IPS-NIHi7 (cell line): ENCODE measurements around the gene MAPK9.
"Not testable (repeated sequence)": the region's sequence is repeated elsewhere in the genome, so short reads cannot be mapped to it uniquely, and the experiment has no call there.

Experiments used
- DNase-seq: peaks from one replicate; pipeline ENCODE4 v3.0.0; 2012; ENCODE audit warnings: mixed read lengths; ENCODE audit errors: extremely low spot score

The MAPK9 gene

GRCh38 chr5:180326989-180327565 is 35.2 kb upstream of the MAPK9 start:
- DNase-seq: no peak

DNA sequence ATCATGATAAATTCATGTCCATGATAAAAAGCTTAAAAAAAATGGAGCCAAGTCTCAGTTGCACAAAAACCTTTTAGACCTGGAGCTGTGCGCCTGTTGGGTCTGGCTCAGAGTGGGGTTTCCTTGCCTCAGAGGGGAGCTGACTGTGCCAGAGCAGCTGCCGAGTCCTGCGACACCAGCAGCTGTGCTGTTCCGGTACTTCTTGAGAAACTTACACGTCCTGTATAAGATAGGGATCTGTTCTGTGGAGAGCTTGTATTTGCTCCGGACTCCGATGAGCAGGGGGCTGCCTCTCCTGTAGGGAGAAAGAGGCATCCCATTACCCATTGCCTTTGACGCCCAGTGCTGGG is 32.7 kb upstream of the MAPK9 start:
- DNase-seq: no peak

GRCh38 chr5:180323941-180324600 is 32.2 kb upstream of the MAPK9 start:
- no peak for DNase-seq

- DNase-seq: no peak
Measured at GRCh38 chr5:180323160-180323559, 31.3 kb upstream of the MAPK9 start.

- DNase-seq: no peak
Measured at GRCh38 chr5:180318456-180319089, 26.7 kb upstream of the MAPK9 start.

DNA sequence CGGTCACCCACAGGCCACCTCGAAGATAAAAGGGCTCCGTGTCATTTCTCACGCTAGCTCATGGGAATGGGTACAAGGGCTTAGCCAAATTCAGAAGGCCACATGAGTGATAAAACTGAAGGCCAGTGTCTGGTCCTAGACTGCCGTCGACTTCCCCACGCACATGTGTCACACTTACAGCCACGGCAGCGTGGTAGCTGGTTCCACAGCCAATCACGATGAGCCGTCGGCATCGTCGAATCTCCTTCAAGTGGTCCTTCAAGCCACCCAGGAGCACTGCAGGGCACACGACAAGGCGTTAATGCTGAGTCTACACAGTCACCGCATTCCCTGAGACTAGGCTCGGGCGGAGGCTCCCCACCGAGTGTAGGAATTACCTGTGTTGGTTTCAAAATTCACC is 24.7 kb upstream of the MAPK9 start:
- DNase-seq: no peak

DNA sequence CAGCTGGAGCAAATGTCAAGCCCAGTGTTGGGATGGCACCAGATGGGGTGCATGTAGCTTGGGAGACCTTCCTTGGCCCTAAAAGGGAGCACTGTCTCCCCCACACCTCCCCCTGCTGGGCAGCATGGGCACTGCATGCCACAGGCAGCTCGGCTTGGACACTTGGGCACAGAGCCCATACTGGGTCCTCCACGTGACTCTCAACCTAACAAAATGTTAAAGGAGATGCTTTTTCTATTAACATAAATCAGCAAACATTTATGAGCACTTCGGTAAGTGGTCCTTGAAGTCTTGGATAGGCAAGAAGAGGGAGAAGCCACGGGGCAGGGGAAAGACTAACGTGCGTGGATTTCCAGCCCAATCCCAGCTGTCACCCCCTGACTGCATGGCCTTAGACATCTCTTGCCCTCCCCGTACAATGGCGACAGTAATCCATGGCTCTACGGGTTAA is 23.9 kb upstream of the MAPK9 start:
- peak; percentile 74 for DNase-seq

GRCh38 chr5:180313677-180314505 is 22.0 kb upstream of the MAPK9 start:
- no peak for DNase-seq

- DNase-seq: no peak
Measured at GRCh38 chr5:180311216-180311615, 19.3 kb upstream of the MAPK9 start.

DNA sequence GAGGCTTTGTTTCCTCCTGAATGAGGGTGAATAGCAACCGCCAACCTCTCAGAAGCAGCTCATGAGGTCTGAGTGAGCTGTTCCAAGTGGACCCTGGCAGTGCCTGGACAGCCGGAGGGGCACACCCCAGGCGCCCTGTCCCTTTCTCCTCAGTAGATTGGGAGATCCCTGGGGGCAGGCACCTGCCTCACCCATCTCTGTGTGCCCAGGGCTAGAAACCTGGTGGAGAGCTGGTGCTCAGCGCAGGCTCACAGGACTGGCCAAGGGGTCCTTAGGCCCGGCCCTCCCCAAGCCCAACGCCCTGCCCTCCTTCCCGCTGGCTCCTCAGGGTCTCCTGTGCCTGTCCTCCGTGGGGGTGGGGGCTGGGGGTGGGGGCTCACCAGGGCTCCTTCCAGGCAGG is 14.9 kb upstream of the MAPK9 start:
- no peak for DNase-seq

DNA sequence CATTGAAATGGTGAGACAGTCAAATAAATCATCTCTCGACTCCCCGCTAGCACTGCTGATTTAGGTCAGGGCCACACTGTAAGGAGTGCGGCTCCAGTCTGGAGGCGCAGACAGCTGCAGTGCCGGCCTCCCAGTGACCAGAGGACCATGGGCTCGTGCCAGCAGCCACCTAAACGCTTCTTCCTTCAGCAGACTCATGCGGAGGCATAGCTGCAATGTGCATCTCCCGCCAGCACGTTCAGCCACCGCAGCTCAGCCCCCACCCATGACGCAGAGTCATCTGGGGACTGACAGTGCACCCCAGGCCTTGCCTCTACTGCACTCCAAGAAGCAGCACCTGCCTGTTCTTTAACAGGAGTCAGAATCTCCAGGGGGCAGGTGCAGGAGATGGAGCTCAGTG is 13.6 kb upstream of the MAPK9 start:
- DNase-seq: no peak

DNA sequence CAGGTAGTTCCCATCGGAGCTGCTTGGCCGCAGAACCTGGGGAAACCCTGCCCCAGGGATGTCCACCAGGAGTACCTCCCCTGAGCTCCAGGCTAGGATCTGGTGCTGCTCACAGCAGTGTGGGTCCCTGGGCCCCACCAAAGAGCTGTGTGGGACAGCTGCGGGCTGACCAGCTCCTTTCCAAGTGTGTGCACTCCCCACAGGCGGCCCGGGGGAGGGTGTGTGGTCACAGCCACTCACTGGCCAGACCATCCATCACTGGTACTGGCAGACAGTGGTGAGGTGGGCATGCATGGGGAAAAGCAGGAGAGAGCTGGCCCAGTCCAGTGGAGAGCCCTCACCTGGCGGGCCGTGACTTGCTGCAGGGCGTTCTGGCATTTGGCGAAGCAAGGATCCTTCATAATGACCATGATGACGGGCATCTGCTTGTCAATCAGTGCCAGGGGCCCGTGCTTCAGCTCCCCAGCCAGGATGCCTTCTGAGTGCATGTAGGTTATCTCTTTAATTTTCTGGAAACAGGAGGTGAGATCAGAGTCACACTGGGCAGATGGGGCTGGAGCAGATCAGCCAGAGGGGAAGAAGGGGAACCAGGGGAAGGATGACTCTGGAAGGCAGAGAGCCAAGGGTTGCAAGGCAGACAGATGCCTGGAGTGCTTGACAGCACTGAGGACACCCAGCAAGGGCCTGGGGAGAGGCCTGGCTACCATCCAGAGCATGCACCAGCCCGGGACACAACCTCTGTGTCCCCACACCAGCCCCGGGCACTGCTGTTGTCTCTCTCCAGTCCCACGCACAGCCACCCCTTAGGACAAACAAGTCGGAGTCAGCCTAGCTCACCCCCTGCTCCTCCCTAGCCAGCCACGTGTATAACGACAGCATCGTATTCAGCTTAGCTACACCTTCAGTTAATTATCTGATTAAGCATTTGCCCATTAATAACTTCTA is 12.8 kb upstream of the MAPK9 start:
- DNase-seq: no peak

DNA sequence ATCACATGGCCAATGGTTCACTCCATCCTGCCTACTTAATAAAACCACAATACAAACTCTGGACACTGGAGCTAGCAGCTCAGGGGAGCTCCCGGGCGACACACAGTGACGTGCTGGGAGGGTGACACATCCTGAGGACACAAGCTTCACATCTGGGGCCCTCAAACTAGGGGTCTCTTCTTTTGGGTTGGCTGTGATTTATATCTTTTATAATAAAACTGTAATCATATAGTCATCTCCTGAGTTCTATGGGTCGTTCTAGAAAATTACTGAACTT is 12.1 kb upstream of the MAPK9 start:
- no peak for DNase-seq

DNA sequence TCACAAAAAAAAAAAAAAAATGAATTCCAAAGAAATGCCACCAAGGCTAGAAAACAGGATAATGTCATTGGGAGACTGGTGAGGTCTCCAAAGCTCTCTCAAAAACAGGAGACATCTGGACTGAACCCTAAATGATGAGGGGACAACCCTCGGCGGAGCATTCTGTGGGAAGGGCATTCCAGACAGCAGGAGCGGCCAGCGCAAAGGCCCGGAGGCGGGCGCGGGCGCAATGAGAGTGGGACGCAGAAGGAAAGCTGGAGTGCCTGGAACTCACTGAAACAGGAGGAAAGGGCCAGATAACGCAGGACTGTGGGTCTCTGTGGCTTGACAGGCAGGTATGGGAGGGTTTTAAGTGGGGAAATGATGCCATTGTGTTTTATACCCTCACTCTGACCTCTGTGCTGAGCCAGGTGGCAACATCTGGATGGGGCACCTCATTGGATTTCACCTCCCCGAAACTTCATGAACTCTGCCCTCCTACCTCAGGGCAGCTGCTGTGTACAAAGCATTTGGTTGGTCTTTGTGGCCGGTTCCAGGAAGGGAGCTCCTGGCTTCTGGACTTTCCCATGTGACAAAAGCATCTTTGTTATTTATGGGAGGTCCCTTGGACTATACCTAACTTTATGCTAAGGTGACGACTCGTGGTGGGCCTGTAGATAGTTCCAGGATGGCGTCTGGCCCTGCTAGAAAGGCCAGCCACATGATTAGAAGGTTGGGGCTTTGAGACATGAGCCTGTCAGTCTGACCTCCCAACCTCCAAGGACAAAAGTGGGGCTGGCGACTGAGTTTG is 11.5 kb upstream of the MAPK9 start:
- no peak for DNase-seq

- no peak for DNase-seq
Measured at GRCh38 chr5:180302256-180302655, 10.4 kb upstream of the MAPK9 start.

DNA sequence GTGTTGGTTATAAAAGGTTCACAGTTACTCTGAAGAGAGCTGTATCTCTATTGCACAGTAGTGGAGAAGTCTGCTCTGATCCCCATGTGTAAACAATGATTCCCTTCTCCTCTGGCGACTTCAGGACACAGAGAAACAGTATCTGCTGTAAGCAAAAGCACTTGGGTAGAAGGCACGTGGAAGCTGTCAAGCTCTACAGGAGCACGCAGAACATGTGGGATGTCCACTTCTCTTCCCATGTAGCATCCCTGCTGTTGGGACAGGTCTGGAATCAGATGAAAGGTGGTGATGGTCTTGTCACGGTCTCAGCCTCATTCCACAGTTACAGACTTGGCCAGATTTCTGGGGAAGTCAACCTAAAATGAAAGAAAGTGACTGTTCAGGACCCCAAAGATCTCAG is 9.4 kb upstream of the MAPK9 start:
- DNase-seq: no peak

DNA sequence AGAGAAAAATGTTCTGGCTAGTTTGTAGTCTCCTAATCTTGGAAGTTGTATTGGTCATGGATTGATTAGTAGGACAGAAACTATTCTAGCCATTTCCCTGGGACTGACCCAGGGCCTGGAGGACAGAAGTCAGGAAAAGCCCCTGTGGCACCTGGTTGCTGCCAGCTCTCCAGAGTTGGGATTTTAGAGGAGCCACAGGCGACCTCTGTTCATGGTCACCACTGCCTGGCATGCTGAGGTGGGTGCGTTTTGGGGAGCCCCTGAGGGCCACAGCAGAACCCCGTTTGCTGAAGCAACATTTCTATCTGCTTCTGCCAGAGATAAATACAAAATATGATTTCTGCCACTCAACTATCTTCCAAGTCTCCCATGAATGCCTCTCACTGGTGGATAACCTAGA is 7.6 kb upstream of the MAPK9 start:
- DNase-seq: no peak

DNA sequence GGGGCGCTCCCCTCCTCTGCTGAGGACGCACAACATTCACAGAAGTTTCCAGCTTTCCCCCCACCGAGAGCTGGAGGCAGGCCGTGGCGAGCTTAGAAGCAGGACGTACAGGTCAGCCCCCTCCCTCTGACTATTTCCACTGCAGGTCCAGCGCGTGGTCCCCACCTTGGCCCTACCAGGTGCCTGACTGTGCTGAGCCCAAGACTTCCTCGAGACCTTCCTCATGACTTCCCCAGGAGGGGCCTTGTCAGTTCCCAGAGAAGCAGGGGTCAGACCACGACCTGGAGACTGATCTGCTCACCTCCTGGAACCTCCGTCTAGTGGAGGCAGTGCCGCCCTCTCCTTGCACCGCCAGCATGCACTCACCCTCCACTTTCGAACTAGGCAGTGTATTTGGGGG is 7.1 kb upstream of the MAPK9 start:
- DNase-seq: not testable (repeated sequence)

DNA sequence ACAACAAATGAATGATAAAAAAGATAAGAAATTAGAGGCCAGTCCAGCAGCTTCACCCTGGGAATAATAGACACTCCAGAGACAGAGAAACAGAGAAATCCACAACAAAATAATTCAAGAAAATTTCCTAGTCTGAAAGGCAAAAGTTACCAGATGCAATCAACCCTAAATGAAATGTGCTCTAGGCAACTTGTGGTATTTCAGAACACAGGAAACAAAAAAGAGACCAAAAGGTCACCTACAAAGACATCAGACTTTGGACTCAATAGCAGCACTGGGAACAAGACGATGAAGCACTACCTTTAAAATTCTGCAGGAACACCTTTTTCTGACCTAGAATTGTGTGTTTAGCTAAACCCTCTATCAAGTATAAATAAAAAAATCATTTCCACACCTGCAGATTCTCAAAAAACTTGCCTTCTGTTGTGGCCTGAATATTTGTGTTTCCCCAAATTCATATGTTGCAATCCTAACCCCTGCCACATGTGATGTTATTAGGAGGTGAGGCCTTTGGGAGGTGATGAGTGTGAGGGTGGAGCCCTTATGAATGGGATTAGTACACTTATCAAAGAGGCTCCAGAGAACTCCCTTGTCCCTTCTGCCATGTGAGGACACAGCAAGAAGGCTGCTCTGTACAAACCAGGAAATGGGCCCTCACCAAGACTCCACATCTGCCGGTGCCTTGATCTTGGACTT is 5.9 kb upstream of the MAPK9 start:
- DNase-seq: no peak

DNA sequence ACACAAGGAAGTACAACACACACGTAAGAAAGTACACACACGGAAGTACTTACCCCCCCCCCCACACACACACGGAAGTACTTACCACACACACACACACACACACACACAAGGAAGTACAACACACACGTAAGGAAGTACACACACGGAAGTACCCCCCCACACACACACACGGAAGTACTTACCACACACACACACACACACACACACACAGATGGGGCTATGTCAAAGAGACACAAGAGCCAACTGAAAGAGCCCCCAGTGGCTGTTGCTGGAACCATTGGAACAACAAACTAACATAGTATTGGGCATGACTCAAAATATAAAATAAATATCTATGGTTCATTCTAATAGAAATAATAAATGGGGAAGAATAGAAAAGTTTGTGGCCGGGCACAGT is 4.9 kb upstream of the MAPK9 start:
- DNase-seq: no peak
